DOHH2 (cell line): ENCODE measurements around the gene SMIM44.

Source experiments
- H3F3A ChIP-seq: fragments of 200-600 bp; sonication (generic), shearing (Covaris generic); 2 replicates; pipeline ENCODE4 v1.6.0; 2016; ENCODE audit warnings: antibody characterized with exemption, mild to moderate bottlenecking; ENCODE audit not compliant: control insufficient read depth, insufficient read depth
- H3K27ac ChIP-seq: fragments of 200-600 bp; sonication (generic); 2 replicates; pipeline ENCODE4 v1.5.1; 2014; ENCODE audit warnings: low read depth, mild to moderate bottlenecking, low read length, moderate library complexity
- H3K27me3 ChIP-seq: fragments of 200-600 bp; sonication (generic); 2 replicates; pipeline ENCODE4 v1.6.1; 2014; ENCODE audit warnings: mild to moderate bottlenecking, low read length, mixed read lengths; ENCODE audit not compliant: control insufficient read depth
- H3K36me3 ChIP-seq: fragments of 200-600 bp; sonication (generic); 2 replicates; pipeline ENCODE4 v1.6.1; 2014; ENCODE audit warnings: mild to moderate bottlenecking, low read length, moderate library complexity, mixed read lengths; ENCODE audit not compliant: control insufficient read depth
- H3K4me1 ChIP-seq: fragments of 200-600 bp; sonication (generic); 2 replicates; pipeline ENCODE4 v1.6.1; 2014; ENCODE audit warnings: mild to moderate bottlenecking, low read length, mixed read lengths; ENCODE audit not compliant: control insufficient read depth
- H3K4me2 ChIP-seq: fragments of 200-600 bp; sonication (generic); 2 replicates; pipeline ENCODE4 v1.6.0; 2014; ENCODE audit warnings: mild to moderate bottlenecking, low read length, moderate library complexity
- H3K4me3 ChIP-seq: fragments of 200-600 bp; sonication (generic); 2 replicates; pipeline ENCODE4 v1.5.1; 2014; ENCODE audit warnings: mild to moderate bottlenecking, low read length, mixed read lengths
- H3K79me2 ChIP-seq: fragments of 200-600 bp; sonication (generic); 2 replicates; pipeline ENCODE4 v1.6.1; 2014; ENCODE audit warnings: mild to moderate bottlenecking, low read length, mixed read lengths; ENCODE audit not compliant: control insufficient read depth
- H3K9me2 ChIP-seq: fragments of 200-600 bp; sonication (generic); replicated peaks from 2 replicates; pipeline ENCODE4 v1.6.1; 2014; ENCODE audit warnings: mild to moderate bottlenecking, low read length, mixed read lengths; ENCODE audit not compliant: control insufficient read depth
- H3K9me3 ChIP-seq: fragments of 200-600 bp; sonication (generic); 2 replicates; pipeline ENCODE4 v1.6.1; 2014; ENCODE audit warnings: antibody characterized with exemption, low read length, mixed read lengths; ENCODE audit not compliant: control insufficient read depth, insufficient read depth
- H4K20me1 ChIP-seq: fragments of 200-600 bp; sonication (generic); 2 replicates; pipeline ENCODE4 v1.6.0; 2014; ENCODE audit warnings: low read depth, mild to moderate bottlenecking, antibody characterized with exemption, low read length, moderate library complexity; ENCODE audit not compliant: control insufficient read depth, insufficient read depth
- EZH2phosphoT487 ChIP-seq: fragments of 200-600 bp; sonication (generic); IDR thresholded peaks from 2 replicates; pipeline ENCODE4 v1.6.1; 2017; ENCODE audit warnings: borderline replicate concordance, mild to moderate bottlenecking, antibody characterized with exemption, low read length, moderate library complexity, mixed read lengths
- TF ChIP-seq, protein P1 (sequence below): fragments of 200-600 bp; sonication (generic); IDR thresholded peaks from one replicate; pipeline ENCODE4 v1.5.1; 2014; ENCODE audit warnings: antibody characterized with exemption, mild to moderate bottlenecking, low read depth, low read length; ENCODE audit not compliant: poor library complexity, severe bottlenecking

Gene SMIM44

DNA sequence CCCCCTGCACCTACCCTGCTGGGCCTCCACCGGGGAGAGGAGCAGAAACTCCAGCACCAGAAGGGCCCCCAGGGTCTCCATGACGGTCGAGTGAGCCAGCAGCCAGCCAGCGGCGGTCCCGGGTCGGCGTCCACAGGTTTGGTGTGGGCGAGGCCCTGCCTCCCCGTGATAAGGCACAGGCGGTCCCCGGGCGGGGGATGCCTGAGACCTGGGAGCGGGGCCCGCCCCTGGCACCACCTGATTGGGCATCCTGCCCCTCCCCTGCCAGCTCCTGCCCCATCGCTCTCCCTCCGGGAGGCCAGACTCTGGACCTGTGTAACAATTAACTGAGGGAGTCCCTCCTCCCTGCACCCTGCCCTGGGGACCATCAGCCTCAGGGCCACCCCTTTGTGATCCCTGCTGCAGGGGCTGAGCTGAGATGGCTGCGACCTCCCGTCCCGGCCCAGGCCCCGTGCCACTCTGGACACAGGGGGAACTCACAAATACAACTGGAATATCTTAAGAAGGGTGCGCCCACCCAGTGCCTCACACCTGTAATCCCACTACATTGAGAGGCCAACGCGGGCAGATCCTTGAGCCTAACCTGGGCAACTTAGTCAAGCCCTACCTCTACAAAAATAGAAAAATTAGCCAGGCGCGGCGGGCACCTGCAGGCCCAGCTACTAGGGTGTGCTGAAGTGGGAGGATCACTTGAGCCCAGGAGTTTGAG, 2.7 kb downstream of the SMIM44 start, which contains the start of gene SMIM24:
TSS of gene SMIM24 (minus strand) at position 143 of the 709 bp plus-strand sequence. CDS start at position 81, 62 bp downstream.
- no peaks in the 10 kb centered on the region for H3K79me2 ChIP-seq

DNA sequence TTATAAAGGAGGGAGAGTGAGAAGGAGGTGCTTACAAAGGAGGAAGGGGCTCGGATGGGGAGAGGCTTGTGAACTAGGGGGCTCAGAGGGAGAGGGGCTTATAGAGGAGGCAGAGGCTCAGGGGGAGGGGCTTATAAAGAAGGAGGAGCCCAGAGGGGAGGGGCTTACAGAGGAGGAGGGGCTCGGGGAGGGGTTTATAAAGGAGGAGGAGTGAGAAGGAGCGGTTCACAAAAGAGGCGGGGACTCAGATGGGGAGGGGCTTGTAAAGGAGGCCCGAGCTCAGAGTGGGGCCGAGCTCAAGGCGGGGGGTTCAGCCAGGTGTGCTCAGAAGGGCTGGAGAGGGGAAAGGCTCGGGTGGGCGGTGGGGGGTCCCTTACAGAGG, 3.4 kb downstream of the SMIM44 start:
- Histone ChIP-seq H3F3A (peaks cover 12% of the 10 kb centered on the region), H3K36me3 (no peaks in the 10 kb centered on the region), H3K27me3 (no peaks in the 10 kb centered on the region), H3K9me3 (no peaks in the 10 kb centered on the region), H3K79me2 (no peaks in the 10 kb centered on the region), H3K4me2 (peak overlapping the region; percentile 61), H4K20me1 (no peaks in the 10 kb centered on the region), H3K4me3 (peak overlapping the region; percentile 59), H3K27ac (peak overlapping the region; percentile 82), H3K4me1 (peaks cover 42% of the 10 kb centered on the region), H3K9me2 (no peaks in the 10 kb centered on the region)
- TF ChIP-seq EZH2phosphoT487: no peak
- TF ChIP-seq, protein P1, sequence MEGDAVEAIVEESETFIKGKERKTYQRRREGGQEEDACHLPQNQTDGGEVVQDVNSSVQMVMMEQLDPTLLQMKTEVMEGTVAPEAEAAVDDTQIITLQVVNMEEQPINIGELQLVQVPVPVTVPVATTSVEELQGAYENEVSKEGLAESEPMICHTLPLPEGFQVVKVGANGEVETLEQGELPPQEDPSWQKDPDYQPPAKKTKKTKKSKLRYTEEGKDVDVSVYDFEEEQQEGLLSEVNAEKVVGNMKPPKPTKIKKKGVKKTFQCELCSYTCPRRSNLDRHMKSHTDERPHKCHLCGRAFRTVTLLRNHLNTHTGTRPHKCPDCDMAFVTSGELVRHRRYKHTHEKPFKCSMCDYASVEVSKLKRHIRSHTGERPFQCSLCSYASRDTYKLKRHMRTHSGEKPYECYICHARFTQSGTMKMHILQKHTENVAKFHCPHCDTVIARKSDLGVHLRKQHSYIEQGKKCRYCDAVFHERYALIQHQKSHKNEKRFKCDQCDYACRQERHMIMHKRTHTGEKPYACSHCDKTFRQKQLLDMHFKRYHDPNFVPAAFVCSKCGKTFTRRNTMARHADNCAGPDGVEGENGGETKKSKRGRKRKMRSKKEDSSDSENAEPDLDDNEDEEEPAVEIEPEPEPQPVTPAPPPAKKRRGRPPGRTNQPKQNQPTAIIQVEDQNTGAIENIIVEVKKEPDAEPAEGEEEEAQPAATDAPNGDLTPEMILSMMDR: no peak

More for the DNA sequence above, 2.7 kb downstream of the SMIM44 start, which contains the start of gene SMIM24:
- Histone ChIP-seq H3F3A (peaks cover 12% of the 10 kb centered on the region), H3K27ac (peak within 1 kb of the TSS; percentile 82), H3K27me3 (no peaks in the 10 kb centered on the region), H4K20me1 (no peaks in the 10 kb centered on the region), H3K4me1 (peaks cover 42% of the 10 kb centered on the region), H3K9me2 (no peaks in the 10 kb centered on the region), H3K4me3 (peak within 1 kb of the TSS; percentile 59), H3K36me3 (no peaks in the 10 kb centered on the region), H3K4me2 (peak within 1 kb of the TSS; percentile 61), H3K9me3 (no peaks in the 10 kb centered on the region)
- TF ChIP-seq EZH2phosphoT487: no peak
- TF ChIP-seq, protein P1: no peak

DNA sequence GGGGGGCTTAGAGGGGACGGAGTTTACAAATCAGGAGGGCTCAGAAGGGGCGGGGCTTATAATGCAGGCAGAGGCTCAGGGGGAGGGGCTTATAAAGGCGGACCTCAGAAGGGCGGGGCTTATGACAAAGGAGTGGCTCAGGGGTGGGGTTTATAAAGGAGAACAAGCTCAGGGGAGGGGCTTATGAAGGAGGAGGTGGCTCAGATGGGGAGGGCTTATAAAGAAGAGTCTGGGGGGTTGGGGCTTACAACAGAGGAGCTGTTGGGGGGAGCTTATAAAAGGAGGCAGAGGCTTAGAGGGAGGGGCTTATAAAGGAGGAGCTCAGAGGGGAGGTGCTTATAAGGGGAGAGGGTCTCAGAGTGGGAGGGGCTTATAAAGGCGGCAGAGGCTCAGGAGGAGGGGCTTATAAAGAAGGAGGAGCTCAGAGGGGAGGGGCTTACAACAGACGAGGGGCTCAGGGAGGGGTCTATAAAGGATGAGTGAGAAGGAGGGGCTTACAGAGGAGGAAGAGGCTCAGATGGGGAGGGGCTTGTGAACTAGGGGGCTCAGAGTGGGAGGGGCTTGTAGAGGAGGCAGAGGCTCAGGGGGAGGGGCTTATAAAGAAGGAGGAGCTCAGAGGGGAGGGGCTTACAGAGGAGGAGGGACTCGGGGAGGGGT, 3.9 kb downstream of the SMIM44 start:
- Histone ChIP-seq H3K4me3 (peak overlapping the region; percentile 59), H3K9me3 (no peaks in the 10 kb centered on the region)

More for the DNA sequence above, 3.9 kb downstream of the SMIM44 start:
- H3K27me3 ChIP-seq: no peaks in the 10 kb centered on the region
- H3K4me2 ChIP-seq: peak overlapping the region; percentile 61
- H3F3A ChIP-seq: peaks cover 12% of the 10 kb centered on the region
- no peaks in the 10 kb centered on the region for H3K9me2 ChIP-seq
- no peaks in the 10 kb centered on the region for H4K20me1 ChIP-seq
- peaks cover 42% of the 10 kb centered on the region for H3K4me1 ChIP-seq
- TF ChIP-seq, protein P1: no peak
- no peak for TF ChIP-seq EZH2phosphoT487
- H3K27ac ChIP-seq: no peak overlapping the region
- H3K36me3 ChIP-seq: no peaks in the 10 kb centered on the region
- H3K79me2 ChIP-seq: no peaks in the 10 kb centered on the region
